Measurements from ENCODE around the gene DHRS9.

- TF ChIP-seq, protein P1, sequence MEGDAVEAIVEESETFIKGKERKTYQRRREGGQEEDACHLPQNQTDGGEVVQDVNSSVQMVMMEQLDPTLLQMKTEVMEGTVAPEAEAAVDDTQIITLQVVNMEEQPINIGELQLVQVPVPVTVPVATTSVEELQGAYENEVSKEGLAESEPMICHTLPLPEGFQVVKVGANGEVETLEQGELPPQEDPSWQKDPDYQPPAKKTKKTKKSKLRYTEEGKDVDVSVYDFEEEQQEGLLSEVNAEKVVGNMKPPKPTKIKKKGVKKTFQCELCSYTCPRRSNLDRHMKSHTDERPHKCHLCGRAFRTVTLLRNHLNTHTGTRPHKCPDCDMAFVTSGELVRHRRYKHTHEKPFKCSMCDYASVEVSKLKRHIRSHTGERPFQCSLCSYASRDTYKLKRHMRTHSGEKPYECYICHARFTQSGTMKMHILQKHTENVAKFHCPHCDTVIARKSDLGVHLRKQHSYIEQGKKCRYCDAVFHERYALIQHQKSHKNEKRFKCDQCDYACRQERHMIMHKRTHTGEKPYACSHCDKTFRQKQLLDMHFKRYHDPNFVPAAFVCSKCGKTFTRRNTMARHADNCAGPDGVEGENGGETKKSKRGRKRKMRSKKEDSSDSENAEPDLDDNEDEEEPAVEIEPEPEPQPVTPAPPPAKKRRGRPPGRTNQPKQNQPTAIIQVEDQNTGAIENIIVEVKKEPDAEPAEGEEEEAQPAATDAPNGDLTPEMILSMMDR (IDR thresholded peaks at IDR 0.05; ENCODE audit: low read depth, low read length), result no peak
- no peak for TF ChIP-seq EZH2phosphoT487 (IDR thresholded peaks at IDR 0.05; ENCODE audit: low read depth)
Observed at GRCh38 chr2:169112841-169113240, 43.5 kb downstream of the DHRS9 start.
